Retinal pigment epithelial cell (primary cell): ENCODE measurements around the gene AREG.

Experiments used
- DNase-seq: peaks from one replicate; pipeline ENCODE4 v3.0.0-alpha.2; 2010; ENCODE audit warnings: low read depth
- H3K4me3 ChIP-seq: 2 replicates; pipeline ENCODE4 v1.5.1; 2011; ENCODE audit warnings: mild to moderate bottlenecking, low read length, control low read depth, moderate library complexity
- CTCF ChIP-seq: conservative IDR thresholded peaks from 2 replicates; pipeline ENCODE4 v1.5.1; 2011; ENCODE audit warnings: low read depth, low read length, control low read depth, inconsistent platforms

The AREG gene

GRCh38 chr4:74441744-74442143 lies 3.2 kb upstream of the AREG start:
- no peak overlapping the region for H3K4me3 ChIP-seq
- TF ChIP-seq CTCF, result no peak
- no peak for DNase-seq

- no peak for TF ChIP-seq CTCF
- no peak for DNase-seq
- no peak overlapping the region for H3K4me3 ChIP-seq
Measured at GRCh38 chr4:74446193-74446868, 1.4 kb downstream of the AREG start.

GRCh38 chr4:74446896-74447295 lies 2.0 kb downstream of the AREG start:
- TF ChIP-seq CTCF, result no peak
- no peak for DNase-seq
- no peak overlapping the region for H3K4me3 ChIP-seq

GRCh38 chr4:74447636-74448233 lies 2.8 kb downstream of the AREG start:
- no peak overlapping the region for H3K4me3 ChIP-seq
- no peak for DNase-seq
- no peak for TF ChIP-seq CTCF

- no peak for TF ChIP-seq CTCF
- H3K4me3 ChIP-seq, result no peak overlapping the region
- DNase-seq, result no peak
Measured at GRCh38 chr4:74449571-74450297, 4.8 kb downstream of the AREG start.

- no peak overlapping the region for H3K4me3 ChIP-seq
- no peak for DNase-seq
- no peak for TF ChIP-seq CTCF
Measured at GRCh38 chr4:74450298-74450683, 5.4 kb downstream of the AREG start.
